SK-MEL-5 (cell line): ENCODE data around the gene GPR179. TPM values are rescaled to one million over a fixed set of nuclear protein-coding genes. Genes with fewer than 3 reads are reported as not detected.
A peak's percentile ranks its signal among the peaks of the same experiment; 100 is the strongest.

Source experiments
- DNase-seq: peaks from one replicate; pipeline ENCODE4 v3.0.0-alpha.2; 2016; ENCODE audit warnings: low read depth, low spot score
- in situ Hi-C: cut with HindIII; loops from 2 replicates; pipeline ENCODE4 v1.10.0; 2016; ENCODE audit warnings: low sequenced_read_pairs, high pct_unique_total_duplicates, low pct_unique_long_range_greater_than_20kb
- polyA plus RNA-seq, 2 experiments: library from polyadenylated mRNA; depleted of rRNA; stranded (reverse); fragments of >200 nt; gene quantifications; 2 replicates each; pipeline ENCODE4 v1.2.3, GENCODE V29; 2015
- total RNA-seq: library from RNA; depleted of rRNA; stranded (reverse); fragments of >200 nt; shearing (Covaris generic); gene quantifications from 2 replicates; pipeline ENCODE4 v1.2.3, GENCODE V29; 2014; rRNA removed

GPR179 gene
- 0.05 and 0.11 TPM in 2 replicates for total RNA-seq
- 0.05 and 0.06 TPM in 2 replicates for polyA plus RNA-seq (2015; cell fraction: cytosol; rRNA removed)
- 0.18 TPM in 1 of 2 replicates, not detected in the other for polyA plus RNA-seq (2015; cell fraction: nucleus; rRNA removed)

- in situ Hi-C loops, result no loop called here
- DNase-seq, result no peak
These were observed at the start of gene GPR179 for GRCh38 chr17:38343608-38344419. Gene GPR179 (minus strand): TSS chr17:38343956. CDS start chr17:38343789, 167 bp downstream.

- DNase-seq, result no peak
- in situ Hi-C loops, result no loop called here
These were observed 35.7 kb upstream of the GPR179 start for GRCh38 chr17:38379448-38379847.

- no peak for DNase-seq
- in situ Hi-C loops, result no loop called here
These were observed 25.5 kb upstream of the GPR179 start for GRCh38 chr17:38369124-38369886.

GRCh38 chr17:38364741-38365140, 21.0 kb upstream of the GPR179 start:
- in situ Hi-C loops, result no loop called here
- no peak for DNase-seq

GRCh38 chr17:38363016-38363415, 19.3 kb upstream of the GPR179 start:
- DNase-seq, result no peak
- in situ Hi-C loops, result no loop called here

- in situ Hi-C loops, result no loop called here
- no peak for DNase-seq
These were observed 18.1 kb upstream of the GPR179 start for GRCh38 chr17:38361694-38362465.

GRCh38 chr17:38358586-38359513, 15.1 kb upstream of the GPR179 start:
- no peak for DNase-seq
- in situ Hi-C loops, result no loop called here

- DNase-seq, result no peak
- in situ Hi-C loops, result no loop called here
These were observed 13.8 kb upstream of the GPR179 start for GRCh38 chr17:38357486-38358123.

- no peak for DNase-seq
- in situ Hi-C loops, result no loop called here
These were observed 11.5 kb upstream of the GPR179 start for GRCh38 chr17:38355251-38355650.

GRCh38 chr17:38354466-38354865, 10.7 kb upstream of the GPR179 start:
- in situ Hi-C loops, result no loop called here
- DNase-seq, result no peak

- no peak for DNase-seq
- in situ Hi-C loops, result no loop called here
These were observed 9.9 kb upstream of the GPR179 start for GRCh38 chr17:38353668-38354067.

- no peak for DNase-seq
- in situ Hi-C loops, result no loop called here
These were observed 9.4 kb upstream of the GPR179 start for GRCh38 chr17:38353086-38353604.

GRCh38 chr17:38352245-38353085, 8.7 kb upstream of the GPR179 start:
- no peak for DNase-seq

GRCh38 chr17:38351412-38352222, 7.9 kb upstream of the GPR179 start, which contains the start of gene SOCS7:
Gene SOCS7 (plus strand): TSS chr17:38351844. CDS start chr17:38352053, 209 bp downstream.
- peak; percentile 92 for DNase-seq
- in situ Hi-C loops, result no loop called here

More at GRCh38 chr17:38352245-38353085, 8.7 kb upstream of the GPR179 start:
- in situ Hi-C loops, result no loop called here

GRCh38 chr17:38350035-38350434, 6.3 kb upstream of the GPR179 start:
- DNase-seq, result no peak
- in situ Hi-C loops, result no loop called here
